Stimulated activated naive CD8-positive, alpha-beta T cell treated with anti-CD3 and anti-CD28 coated beads, Interleukin-15, Interleukin-2, amounts not matched to agents 100 ng/mL and 50 ng/mL, for 24 hours (primary cell): Measurements from ENCODE around the gene TMEM44.
"Not testable (repeated sequence)": the region's sequence is repeated elsewhere in the genome, so short reads cannot be mapped to it uniquely, and the experiment has no call there.

Source experiments
- H3K27ac Mint-ChIP-seq: one replicate; pipeline ENCODE4 v1.8.0; 2021; ENCODE audit warnings: mild to moderate bottlenecking, mixed read lengths
- H3K27me3 Mint-ChIP-seq: one replicate; pipeline ENCODE4 v1.8.0; 2021; ENCODE audit warnings: mixed read lengths
- H3K36me3 Mint-ChIP-seq: one replicate; pipeline ENCODE4 v1.8.0; 2021; ENCODE audit warnings: low read depth, mixed read lengths
- H3K4me1 Mint-ChIP-seq: one replicate; pipeline ENCODE4 v1.8.0; 2021; ENCODE audit warnings: low read depth, mixed read lengths
- H3K4me3 Mint-ChIP-seq: one replicate; pipeline ENCODE4 v1.8.0; 2021; ENCODE audit warnings: mild to moderate bottlenecking, mixed read lengths
- H3K9me3 Mint-ChIP-seq: one replicate; pipeline ENCODE4 v1.8.0; 2021; ENCODE audit warnings: mixed read lengths

TMEM44 gene

DNA sequence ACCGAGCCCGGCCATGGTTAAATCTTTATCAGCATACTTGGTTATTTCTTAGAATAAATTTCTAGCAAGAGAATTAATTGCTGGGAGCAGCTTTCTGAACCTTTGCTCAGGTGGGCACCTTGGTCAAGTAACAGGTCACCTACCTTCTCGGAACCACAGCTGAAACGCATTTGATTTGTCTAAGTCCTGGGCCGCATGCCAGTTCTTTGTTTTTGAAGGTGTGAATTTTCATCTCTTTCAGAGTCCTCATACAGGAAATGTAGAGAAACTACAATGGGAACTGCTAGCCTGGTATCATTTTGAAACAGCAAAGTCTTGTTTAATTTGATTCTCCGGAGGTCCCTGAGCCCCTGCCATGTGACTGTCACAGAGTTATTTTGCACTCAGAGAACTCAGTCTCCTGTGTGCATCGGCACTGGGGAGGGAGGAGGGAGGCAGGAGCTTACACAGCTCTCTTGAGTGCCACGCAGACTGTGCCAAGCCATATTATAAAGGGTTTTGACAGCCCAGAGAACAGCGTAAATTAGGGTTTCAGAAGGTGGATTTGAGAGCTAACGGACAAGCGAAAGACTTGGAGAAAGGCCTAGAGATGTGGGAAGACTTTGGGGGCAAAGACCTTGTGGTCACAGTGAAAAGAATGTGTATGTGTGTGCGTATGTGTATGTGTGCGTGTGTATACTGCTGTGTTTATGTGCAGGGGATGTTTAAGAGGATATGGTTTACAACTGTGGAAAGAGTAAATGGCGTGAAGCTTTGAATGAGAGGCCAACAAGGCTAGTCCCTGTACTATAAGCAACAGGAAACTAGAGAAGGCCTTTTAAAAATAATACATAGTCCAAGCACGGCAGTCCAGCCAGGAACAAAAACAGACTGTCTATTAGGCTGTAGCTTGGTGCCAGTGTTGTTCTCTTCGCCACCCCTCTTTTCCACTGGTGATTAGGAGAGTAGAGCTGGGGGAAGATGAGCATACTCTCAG, 84.6 kb downstream of the TMEM44 start:
- Mint-ChIP-seq H3K4me3 (no peak overlapping the region), H3K36me3 (peaks cover 4% of the 10 kb centered on the region), H3K9me3 (peaks cover 6% of the 10 kb centered on the region), H3K27ac (peak overlapping the region; percentile 4), H3K27me3 (peaks cover 12% of the 10 kb centered on the region), H3K4me1 (no peaks in the 10 kb centered on the region)

DNA sequence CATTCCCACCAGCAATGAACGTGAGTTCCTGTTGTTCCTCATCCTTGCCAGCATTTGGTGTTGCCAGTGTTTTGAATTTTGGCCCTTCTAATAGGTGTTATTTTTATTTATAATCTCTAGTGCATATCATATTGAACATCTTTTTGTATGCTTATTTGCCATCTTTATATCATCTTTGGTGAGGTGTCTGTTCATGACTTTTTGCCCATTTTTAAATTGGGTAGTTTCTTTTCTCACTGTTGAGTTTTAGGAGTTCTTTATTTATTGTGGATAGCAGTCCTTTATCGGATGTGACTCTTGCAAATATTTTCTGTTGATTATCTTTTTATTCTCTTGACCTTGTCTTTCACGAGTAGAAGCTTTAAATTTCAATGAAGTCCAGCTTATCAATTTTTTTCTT, 86.2 kb downstream of the TMEM44 start:
- H3K4me1 Mint-ChIP-seq = no peaks in the 10 kb centered on the region
- H3K36me3 Mint-ChIP-seq = peaks cover 4% of the 10 kb centered on the region
- H3K27me3 Mint-ChIP-seq = peaks cover 11% of the 10 kb centered on the region
- no peak overlapping the region for H3K27ac Mint-ChIP-seq
- peaks cover 6% of the 10 kb centered on the region for H3K9me3 Mint-ChIP-seq
- H3K4me3 Mint-ChIP-seq = no peak overlapping the region

DNA sequence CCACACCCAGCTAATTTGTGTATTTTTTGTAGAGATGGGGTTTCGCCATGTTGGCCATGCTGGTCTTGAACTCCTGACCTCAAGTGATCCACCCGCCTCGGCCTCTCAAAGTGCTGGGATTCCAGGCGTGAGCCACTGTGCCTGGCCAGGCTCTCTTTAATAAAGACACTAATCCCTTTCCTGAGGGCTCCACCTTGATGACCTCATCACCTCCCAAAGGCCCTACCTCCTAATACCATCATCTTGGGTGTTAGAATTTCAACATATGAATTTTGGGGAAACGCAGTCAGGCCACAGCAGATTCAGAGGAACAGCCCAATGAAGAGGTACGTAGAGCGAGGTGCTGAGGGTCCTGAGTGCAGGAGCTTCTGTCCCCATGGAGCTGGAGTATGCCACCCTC, 87.7 kb downstream of the TMEM44 start:
- H3K4me3 Mint-ChIP-seq, H3K4me1 Mint-ChIP-seq, H3K27me3 Mint-ChIP-seq: not testable (repeated sequence)

DNA sequence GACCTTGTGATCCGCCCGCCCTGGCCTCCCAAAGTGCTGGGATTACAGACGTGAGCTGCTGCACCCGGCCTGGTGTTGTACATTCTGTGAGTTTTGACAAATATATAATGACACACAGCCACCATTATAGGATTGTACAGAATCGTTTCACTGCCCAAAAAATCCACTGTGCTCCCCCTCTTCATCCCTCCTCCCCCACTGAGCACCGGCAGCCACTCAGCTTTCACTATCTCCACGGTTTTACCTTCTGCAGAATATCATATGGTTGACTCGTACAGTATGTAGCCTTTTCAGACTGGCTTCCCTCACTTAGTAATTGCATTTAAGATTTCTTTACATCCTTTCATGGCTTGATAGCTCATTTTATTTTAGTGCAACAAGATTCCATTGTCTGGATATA, 89.7 kb downstream of the TMEM44 start:
- H3K4me1 Mint-ChIP-seq = peaks cover 5% of the 10 kb centered on the region

More for the DNA sequence above, 87.7 kb downstream of the TMEM44 start:
- H3K9me3 Mint-ChIP-seq, H3K36me3 Mint-ChIP-seq, H3K27ac Mint-ChIP-seq: not testable (repeated sequence)

DNA sequence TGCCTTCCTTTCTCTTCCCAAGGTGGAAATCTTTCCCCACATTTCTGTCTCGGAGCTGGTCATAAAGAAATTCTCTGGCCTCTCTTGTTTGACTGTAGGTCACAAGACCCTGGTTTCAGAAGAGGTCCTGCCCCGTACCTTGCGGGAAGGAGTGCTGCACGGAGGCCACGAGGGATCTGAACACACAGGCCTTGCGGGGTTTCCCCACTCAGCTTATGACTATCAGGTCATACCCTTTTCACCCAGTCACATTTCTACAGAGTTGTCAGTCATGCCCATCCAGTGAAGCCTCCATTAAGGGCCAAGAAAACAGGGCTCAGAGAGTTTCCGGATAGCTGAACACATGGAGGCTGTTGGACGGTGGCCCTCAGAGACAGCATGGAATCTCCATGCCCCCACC, 91.7 kb downstream of the TMEM44 start:
- peaks cover 5% of the 10 kb centered on the region for H3K4me1 Mint-ChIP-seq
- no peaks in the 10 kb centered on the region for H3K27me3 Mint-ChIP-seq
- H3K4me3 Mint-ChIP-seq = no peak overlapping the region
- no peak overlapping the region for H3K27ac Mint-ChIP-seq
- no peaks in the 10 kb centered on the region for H3K9me3 Mint-ChIP-seq
- no peaks in the 10 kb centered on the region for H3K36me3 Mint-ChIP-seq

More for the DNA sequence above, 89.7 kb downstream of the TMEM44 start:
- peaks cover 4% of the 10 kb centered on the region for H3K36me3 Mint-ChIP-seq
- no peak overlapping the region for H3K4me3 Mint-ChIP-seq
- peaks cover 6% of the 10 kb centered on the region for H3K27me3 Mint-ChIP-seq
- peaks cover 6% of the 10 kb centered on the region for H3K9me3 Mint-ChIP-seq
- H3K27ac Mint-ChIP-seq = no peak overlapping the region

DNA sequence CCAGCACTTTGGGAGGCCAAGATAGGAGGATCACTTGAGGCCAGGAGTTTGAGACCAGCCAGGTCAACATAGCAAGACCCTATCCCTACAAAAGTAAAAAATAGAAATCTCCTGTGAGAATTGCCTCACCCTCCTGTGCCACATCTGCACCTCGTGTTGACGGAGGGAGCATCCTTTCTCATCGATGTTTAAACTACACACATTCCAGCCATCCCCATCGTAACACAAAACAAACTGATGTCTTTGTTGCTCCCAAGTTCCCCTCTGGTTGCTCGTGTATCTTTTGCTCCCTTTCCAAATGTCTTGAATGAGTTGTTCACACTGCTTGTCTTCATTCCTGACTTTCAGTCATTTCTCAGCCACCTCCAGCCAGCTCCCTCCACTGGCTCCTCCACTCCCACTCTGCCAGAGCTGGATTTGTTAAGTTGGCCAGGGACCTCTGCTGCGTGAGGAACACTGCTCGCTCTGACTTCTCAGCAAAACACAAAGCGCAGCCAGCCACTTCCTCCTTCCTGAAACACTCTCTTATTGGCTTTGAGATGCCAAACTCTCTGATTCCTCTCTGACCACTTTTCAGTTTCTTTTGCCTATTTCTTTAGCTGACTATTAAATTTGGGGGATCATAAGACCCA, 92.8 kb downstream of the TMEM44 start:
- Mint-ChIP-seq H3K27ac (no peak overlapping the region), H3K36me3 (no peaks in the 10 kb centered on the region), H3K4me1 (peaks cover 5% of the 10 kb centered on the region), H3K9me3 (no peaks in the 10 kb centered on the region), H3K27me3 (no peaks in the 10 kb centered on the region), H3K4me3 (no peak overlapping the region)

DNA sequence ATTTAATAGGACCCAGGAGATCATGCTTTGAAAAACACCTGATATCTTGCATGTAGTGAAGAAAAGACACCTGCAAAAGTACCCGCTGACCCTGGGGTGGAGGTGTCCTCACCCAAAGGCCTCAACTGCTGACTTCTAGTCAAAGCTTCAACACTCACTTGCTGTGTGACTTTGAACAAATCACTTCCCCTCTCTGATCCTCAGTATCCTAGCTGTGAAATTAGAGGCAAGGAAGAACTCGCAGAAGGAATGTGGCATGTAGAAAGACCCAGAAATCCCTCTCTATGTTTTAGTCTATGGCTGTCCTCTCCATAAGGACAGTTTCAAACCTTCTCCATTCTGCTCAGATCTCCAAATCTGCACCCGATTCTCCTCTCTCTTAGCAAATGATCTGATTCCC, 93.7 kb downstream of the TMEM44 start:
- H3K4me1 Mint-ChIP-seq = peaks cover 5% of the 10 kb centered on the region
- no peaks in the 10 kb centered on the region for H3K36me3 Mint-ChIP-seq
- H3K9me3 Mint-ChIP-seq = peaks cover 8% of the 10 kb centered on the region
- H3K27ac Mint-ChIP-seq = no peak overlapping the region
- H3K4me3 Mint-ChIP-seq = no peak overlapping the region
- H3K27me3 Mint-ChIP-seq = no peaks in the 10 kb centered on the region

DNA sequence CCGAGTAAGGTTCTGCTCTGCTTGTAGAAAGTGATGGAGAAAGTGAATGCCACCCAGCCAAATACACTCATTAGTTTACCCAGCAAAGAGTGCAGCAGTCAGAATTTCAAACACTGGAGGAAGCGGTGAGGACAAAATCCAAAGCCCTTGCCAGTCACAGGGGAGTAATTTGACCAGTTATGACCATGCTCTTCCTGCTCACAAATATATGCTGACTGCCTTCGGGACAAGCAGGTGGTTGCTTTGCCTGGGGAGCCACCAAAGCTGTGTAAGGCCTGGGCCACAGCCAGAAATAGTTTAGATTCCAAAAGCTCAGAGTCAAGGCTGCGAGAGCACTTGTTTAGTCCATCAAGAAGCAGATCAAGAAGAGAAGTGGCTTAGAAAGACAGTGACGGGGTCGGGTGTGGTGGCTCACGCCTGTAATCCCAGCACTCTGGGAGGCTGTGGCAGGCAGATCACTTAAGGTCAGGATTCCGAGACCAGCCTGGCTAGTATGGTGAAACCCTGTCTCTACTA, 95.4 kb downstream of the TMEM44 start:
- peaks cover 5% of the 10 kb centered on the region for H3K4me1 Mint-ChIP-seq
- H3K36me3 Mint-ChIP-seq = no peaks in the 10 kb centered on the region
- no peaks in the 10 kb centered on the region for H3K27me3 Mint-ChIP-seq
- peaks cover 11% of the 10 kb centered on the region for H3K9me3 Mint-ChIP-seq
- H3K4me3 Mint-ChIP-seq = no peak overlapping the region
- H3K27ac Mint-ChIP-seq = no peak overlapping the region
